Measurements from ENCODE around the gene THTPA. TPM values are rescaled to one million over a fixed set of nuclear protein-coding genes. Genes with fewer than 3 reads are reported as not detected.
"Not testable (repeated sequence)": the region's sequence is repeated elsewhere in the genome, so short reads cannot be mapped to it uniquely, and the experiment has no call there.

The THTPA gene
- total RNA-seq, 1 experiment from 2014 or later, result 20.0 TPM

GRCh38 chr14:23536494-23536893, 19.6 kb upstream of the THTPA start:
- Mint-ChIP-seq H3K9me3 (no peaks in the 10 kb centered on the region), H3K4me3 (peak overlapping the region; percentile 83), H3K27ac (peak overlapping the region; percentile 100), H3K27me3 (ENCODE audit: low read depth) (no peaks in the 10 kb centered on the region), H3K4me1 (peaks cover 47% of the 10 kb centered on the region), H3K36me3 (peaks cover 33% of the 10 kb centered on the region)
- POLR2A ChIA-PET, result interaction anchor here (0.9 to 5.5 kb wide), 9 partner anchors 8 to 53 kb away, joined by 3 to 102 read pairs (median 36); partner anchors contain the start of genes THTPA and ZFHX2
- DNase-seq (ENCODE audit: low spot score) (no peak), ATAC-seq (no peak)
- CTCF ChIA-PET, result interaction anchor here (1.1 to 7.8 kb wide), 12 partner anchors 8 to 93 kb away, joined by 3 to 181 read pairs (median 10); partner anchors contain the start of gene THTPA
- no peak for TF ChIP-seq ETV6 (CRISPR knock-in tag; IDR thresholded peaks at IDR 0.05)

- not testable (repeated sequence) for ATAC-seq; H3K27me3 Mint-ChIP-seq (ENCODE audit: low read depth); DNase-seq (ENCODE audit: low spot score); H3K9me3 Mint-ChIP-seq
- peaks cover 33% of the 10 kb centered on the region for H3K36me3 Mint-ChIP-seq
- peak overlapping the region; percentile 83 for H3K4me3 Mint-ChIP-seq
- H3K4me1 Mint-ChIP-seq, result peaks cover 51% of the 10 kb centered on the region
- CTCF ChIA-PET, result interaction anchor here (0.7 to 7.8 kb wide), 19 partner anchors 9 to 1336 kb away, joined by 3 to 181 read pairs (median 8); partner anchors contain the start of genes AP1G2, THTPA and ZFHX2
- peak overlapping the region; percentile 100 for H3K27ac Mint-ChIP-seq
- POLR2A ChIA-PET, result interaction anchor here (0.7 to 5.5 kb wide), 15 partner anchors 8 to 216 kb away, joined by 3 to 102 read pairs (median 13); partner anchors contain the start of genes PABPN1, THTPA and ZFHX2
Observed at GRCh38 chr14:23536906-23537305, 19.2 kb upstream of the THTPA start.

GRCh38 chr14:23537351-23538049, 18.6 kb upstream of the THTPA start:
- Mint-ChIP-seq H3K27me3 (ENCODE audit: low read depth) (no peaks in the 10 kb centered on the region), H3K4me3 (peak overlapping the region; percentile 83), H3K4me1 (peaks cover 57% of the 10 kb centered on the region), H3K27ac (peak overlapping the region; percentile 100), H3K36me3 (peaks cover 32% of the 10 kb centered on the region), H3K9me3 (no peaks in the 10 kb centered on the region)
- ATAC-seq (peak; percentile 83), DNase-seq (ENCODE audit: low spot score) (peak; percentile 83)
- ChIA-PET CTCF (interaction anchor here (0.7 to 7.8 kb wide), 24 partner anchors 9 to 1337 kb away, joined by 3 to 181 read pairs (median 6); partner anchors contain the start of genes AP1G2, THTPA and ZFHX2), POLR2A (interaction anchor here (0.7 to 5.5 kb wide), 19 partner anchors 9 to 604 kb away, joined by 3 to 102 read pairs (median 5); partner anchors contain the start of genes EMC9, PABPN1, THTPA and ZFHX2)
- TF ChIP-seq CREB1 (CRISPR knock-in tag; IDR thresholded peaks at IDR 0.05) (peak; percentile 26; the same call in 1 of the 2 replicates), MYBL2 (CRISPR knock-in tag; IDR thresholded peaks at IDR 0.05) (no peak), ETV6 (CRISPR knock-in tag; IDR thresholded peaks at IDR 0.05) (peak; percentile 52; the same call in 1 of the 2 replicates), RELA (CRISPR knock-in tag; IDR thresholded peaks at IDR 0.05; ENCODE audit: borderline replicate concordance) (no peak), RORB (CRISPR knock-in tag; IDR thresholded peaks at IDR 0.05) (no peak), FOXK1 (CRISPR knock-in tag; IDR thresholded peaks at IDR 0.05) (peak; percentile 36; the same call in 1 of the 2 replicates), ZBTB21 (CRISPR knock-in tag; IDR thresholded peaks at IDR 0.05; ENCODE audit: borderline replicate concordance) (0 out of 2 replicates have a peak, but pooled peaks have one; percentile 70), SMAD4 (CRISPR knock-in tag; IDR thresholded peaks at IDR 0.05) (peak; percentile 16; the same call in 1 of the 2 replicates), JUN (CRISPR knock-in tag; IDR thresholded peaks at IDR 0.05) (peak; percentile 37; the same call in 1 of the 2 replicates), AR (CRISPR knock-in tag; IDR thresholded peaks at IDR 0.05) (peak; percentile 14; the same call in 1 of the 2 replicates), PRDM15 (CRISPR knock-in tag; IDR thresholded peaks at IDR 0.05) (peak; percentile 28; the same call in 1 of the 2 replicates), ZNF423 (CRISPR knock-in tag; IDR thresholded peaks at IDR 0.05) (peak; percentile 0; the same call in 1 of the 2 replicates), ZNF138 (CRISPR knock-in tag; conservative IDR thresholded peaks at IDR 0.05) (0 out of 2 replicates have a peak, but pooled peaks have one; percentile 62), ZNF532 (CRISPR knock-in tag; IDR thresholded peaks at IDR 0.05; ENCODE audit: borderline replicate concordance) (peak; percentile 80; the same call in 1 of the 2 replicates), NR2C2 (CRISPR knock-in tag; IDR thresholded peaks at IDR 0.05) (no peak), ERG (CRISPR knock-in tag; IDR thresholded peaks at IDR 0.05) (0 out of 2 replicates have a peak, but pooled peaks have one; percentile 6), NFE2L1 (CRISPR knock-in tag; IDR thresholded peaks at IDR 0.05) (no peak)
